Measurements from ENCODE around the gene ACSL3.

GRCh38 chr2:222973237-222973636 is 112.4 kb downstream of the ACSL3 start:
- TF ChIP-seq CTCF (IDR thresholded peaks at IDR 0.05; ENCODE audit: low read depth, low read length, poor library complexity, severe bottlenecking) (no peak), EZH2phosphoT487 (IDR thresholded peaks at IDR 0.05; ENCODE audit: borderline replicate concordance, low read length) (no peak)

Measured in DOHH2 (cell line).